D721Med (cell line): Measurements from ENCODE around the gene PSMB4.
"Not testable (repeated sequence)": the region's sequence is repeated elsewhere in the genome, so short reads cannot be mapped to it uniquely, and the experiment has no call there.

Experiments
- DNase-seq: peaks from one replicate; pipeline ENCODE4 v3.0.0; 2011; ENCODE audit warnings: low spot score; ENCODE audit not compliant: insufficient read length
- FAIRE-seq: peaks from 2 replicates; lab custom pipeline; 2011; peaks lifted over from hg19 to GRCh38; lab: Jason Lieb, UNC
- CTCF ChIP-seq: IDR thresholded peaks from 2 replicates; pipeline ENCODE4 v1.5.1; 2012; ENCODE audit warnings: mild to moderate bottlenecking, control low read depth; ENCODE audit not compliant: insufficient read depth; ENCODE audit errors: missing control alignments

PSMB4 gene

GRCh38 chr1:151393583-151393982 lies 5.8 kb upstream of the PSMB4 start:
- TF ChIP-seq CTCF: no peak
- FAIRE-seq (no peak), DNase-seq (no peak)

- not testable (repeated sequence) for FAIRE-seq, DNase-seq
Observed at GRCh38 chr1:151396265-151396664, 3.1 kb upstream of the PSMB4 start.

GRCh38 chr1:151401125-151401788 lies 1.9 kb downstream of the PSMB4 start:
- no peak for TF ChIP-seq CTCF
- FAIRE-seq (no peak), DNase-seq (no peak)

GRCh38 chr1:151401860-151402259 lies 2.5 kb downstream of the PSMB4 start:
- no peak for DNase-seq
- TF ChIP-seq CTCF: no peak
- no peak for FAIRE-seq

GRCh38 chr1:151402764-151403163 lies 3.4 kb downstream of the PSMB4 start:
- FAIRE-seq: no peak
- no peak for DNase-seq
- no peak for TF ChIP-seq CTCF

GRCh38 chr1:151403612-151404011 lies 4.2 kb downstream of the PSMB4 start:
- FAIRE-seq (no peak), DNase-seq (no peak)
- no peak for TF ChIP-seq CTCF

- no peak for TF ChIP-seq CTCF
- DNase-seq (no peak), FAIRE-seq (no peak)
Observed at GRCh38 chr1:151405187-151405951, 6.0 kb downstream of the PSMB4 start.
